Measurements from ENCODE around the gene C10orf88. TPM values are rescaled to one million over a fixed set of nuclear protein-coding genes. Genes with fewer than 3 reads are reported as not detected.
A peak's percentile ranks its signal among the peaks of the same experiment; 100 is the strongest.

C10orf88 gene
- total and polyA plus RNA-seq, 9 of the 15 experiments (the other 6 are each of a cell fraction or from before 2014, with no cell fraction given) = 2.5 to 9.6 (median 7.5) TPM

GRCh38 chr10:122894261-122894944 is 59.6 kb downstream of the C10orf88 start (continued):
- TF ChIP-seq, protein P1, sequence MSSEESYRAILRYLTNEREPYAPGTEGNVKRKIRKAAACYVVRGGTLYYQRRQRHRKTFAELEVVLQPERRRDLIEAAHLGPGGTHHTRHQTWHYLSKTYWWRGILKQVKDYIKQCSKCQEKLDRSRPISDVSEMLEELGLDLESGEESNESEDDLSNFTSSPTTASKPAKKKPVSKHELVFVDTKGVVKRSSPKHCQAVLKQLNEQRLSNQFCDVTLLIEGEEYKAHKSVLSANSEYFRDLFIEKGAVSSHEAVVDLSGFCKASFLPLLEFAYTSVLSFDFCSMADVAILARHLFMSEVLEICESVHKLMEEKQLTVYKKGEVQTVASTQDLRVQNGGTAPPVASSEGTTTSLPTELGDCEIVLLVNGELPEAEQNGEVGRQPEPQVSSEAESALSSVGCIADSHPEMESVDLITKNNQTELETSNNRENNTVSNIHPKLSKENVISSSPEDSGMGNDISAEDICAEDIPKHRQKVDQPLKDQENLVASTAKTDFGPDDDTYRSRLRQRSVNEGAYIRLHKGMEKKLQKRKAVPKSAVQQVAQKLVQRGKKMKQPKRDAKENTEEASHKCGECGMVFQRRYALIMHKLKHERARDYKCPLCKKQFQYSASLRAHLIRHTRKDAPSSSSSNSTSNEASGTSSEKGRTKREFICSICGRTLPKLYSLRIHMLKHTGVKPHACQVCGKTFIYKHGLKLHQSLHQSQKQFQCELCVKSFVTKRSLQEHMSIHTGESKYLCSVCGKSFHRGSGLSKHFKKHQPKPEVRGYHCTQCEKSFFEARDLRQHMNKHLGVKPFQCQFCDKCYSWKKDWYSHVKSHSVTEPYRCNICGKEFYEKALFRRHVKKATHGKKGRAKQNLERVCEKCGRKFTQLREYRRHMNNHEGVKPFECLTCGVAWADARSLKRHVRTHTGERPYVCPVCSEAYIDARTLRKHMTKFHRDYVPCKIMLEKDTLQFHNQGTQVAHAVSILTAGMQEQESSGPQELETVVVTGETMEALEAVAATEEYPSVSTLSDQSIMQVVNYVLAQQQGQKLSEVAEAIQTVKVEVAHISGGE (CRISPR knock-in tag; IDR thresholded peaks at IDR 0.05) = 0 out of 6 replicates have a peak, but pooled peaks of 1 of the 3 experiments have one; percentile 28
- peak in 1 of 3 experiments; percentile 11; a peak in 1 of 6 replicates for TF ChIP-seq CTCF (IDR thresholded peaks at IDR 0.05 in 2 of 3, conservative IDR thresholded peaks at IDR 0.05 in 1 of 3; ENCODE audit: insufficient read depth in 2 of 3, low read depth in 1 of 3, low read length in 3 of 3)
- 0 out of 2 replicates have a peak, but pooled peaks have one; percentile 24 for TF ChIP-seq EP400 (IDR thresholded peaks at IDR 0.05)
- TF ChIP-seq NKRF (IDR thresholded peaks at IDR 0.05; ENCODE audit: borderline replicate concordance) = 0 out of 2 replicates have a peak, but pooled peaks have one; percentile 42
- peak; percentile 30; the same call in 1 of the 2 replicates for TF ChIP-seq FOSL1 (tag; conservative IDR thresholded peaks at IDR 0.05)
- peak in 1 of 2 experiments; percentile 3; a peak in 1 of 4 replicates for TF ChIP-seq RAD21 (CRISPR knock-in tag; conservative IDR thresholded peaks at IDR 0.05 in 1 of 2, IDR thresholded peaks at IDR 0.05 in 1 of 2)
- TF ChIP-seq, protein P2, sequence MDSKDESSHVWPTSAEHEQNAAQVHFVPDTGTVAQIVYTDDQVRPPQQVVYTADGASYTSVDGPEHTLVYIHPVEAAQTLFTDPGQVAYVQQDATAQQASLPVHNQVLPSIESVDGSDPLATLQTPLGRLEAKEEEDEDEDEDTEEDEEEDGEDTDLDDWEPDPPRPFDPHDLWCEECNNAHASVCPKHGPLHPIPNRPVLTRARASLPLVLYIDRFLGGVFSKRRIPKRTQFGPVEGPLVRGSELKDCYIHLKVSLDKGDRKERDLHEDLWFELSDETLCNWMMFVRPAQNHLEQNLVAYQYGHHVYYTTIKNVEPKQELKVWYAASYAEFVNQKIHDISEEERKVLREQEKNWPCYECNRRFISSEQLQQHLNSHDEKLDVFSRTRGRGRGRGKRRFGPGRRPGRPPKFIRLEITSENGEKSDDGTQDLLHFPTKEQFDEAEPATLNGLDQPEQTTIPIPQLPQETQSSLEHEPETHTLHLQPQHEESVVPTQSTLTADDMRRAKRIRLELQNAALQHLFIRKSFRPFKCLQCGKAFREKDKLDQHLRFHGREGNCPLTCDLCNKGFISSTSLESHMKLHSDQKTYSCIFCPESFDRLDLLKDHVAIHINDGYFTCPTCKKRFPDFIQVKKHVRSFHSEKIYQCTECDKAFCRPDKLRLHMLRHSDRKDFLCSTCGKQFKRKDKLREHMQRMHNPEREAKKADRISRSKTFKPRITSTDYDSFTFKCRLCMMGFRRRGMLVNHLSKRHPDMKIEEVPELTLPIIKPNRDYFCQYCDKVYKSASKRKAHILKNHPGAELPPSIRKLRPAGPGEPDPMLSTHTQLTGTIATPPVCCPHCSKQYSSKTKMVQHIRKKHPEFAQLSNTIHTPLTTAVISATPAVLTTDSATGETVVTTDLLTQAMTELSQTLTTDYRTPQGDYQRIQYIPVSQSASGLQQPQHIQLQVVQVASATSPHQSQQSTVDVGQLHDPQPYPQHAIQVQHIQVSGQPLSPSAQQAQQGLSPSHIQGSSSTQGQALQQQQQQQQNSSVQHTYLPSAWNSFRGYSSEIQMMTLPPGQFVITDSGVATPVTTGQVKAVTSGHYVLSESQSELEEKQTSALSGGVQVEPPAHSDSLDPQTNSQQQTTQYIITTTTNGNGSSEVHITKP (IDR thresholded peaks at IDR 0.05; ENCODE audit: partially characterized antibody) = peak; percentile 64
- 0 out of 2 replicates have a peak, but pooled peaks have one; percentile 34 for TF ChIP-seq ARID1B (IDR thresholded peaks at IDR 0.05)
- no peak for TF ChIP-seq SRSF3 (IDR thresholded peaks at IDR 0.05; ENCODE audit: insufficient read depth, low read length)
- TF ChIP-seq, protein P3, sequence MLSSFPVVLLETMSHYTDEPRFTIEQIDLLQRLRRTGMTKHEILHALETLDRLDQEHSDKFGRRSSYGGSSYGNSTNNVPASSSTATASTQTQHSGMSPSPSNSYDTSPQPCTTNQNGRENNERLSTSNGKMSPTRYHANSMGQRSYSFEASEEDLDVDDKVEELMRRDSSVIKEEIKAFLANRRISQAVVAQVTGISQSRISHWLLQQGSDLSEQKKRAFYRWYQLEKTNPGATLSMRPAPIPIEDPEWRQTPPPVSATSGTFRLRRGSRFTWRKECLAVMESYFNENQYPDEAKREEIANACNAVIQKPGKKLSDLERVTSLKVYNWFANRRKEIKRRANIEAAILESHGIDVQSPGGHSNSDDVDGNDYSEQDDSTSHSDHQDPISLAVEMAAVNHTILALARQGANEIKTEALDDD (IDR thresholded peaks at IDR 0.05) = peak; percentile 39; the same call in 1 of the 2 replicates
- TF ChIP-seq SMAD4 (CRISPR knock-in tag; conservative IDR thresholded peaks at IDR 0.05) = peak; percentile 71; the same call in 1 of the 2 replicates
- 0 out of 2 replicates have a peak, but pooled peaks have one; percentile 22 for TF ChIP-seq DPF2 (IDR thresholded peaks at IDR 0.05)
- TF ChIP-seq YBX1 (IDR thresholded peaks at IDR 0.05) = no peak
